SK-N-SH (cell line): ENCODE results near the gene MYO1C.

Source experiments
- FOSL2 ChIP-seq: IDR thresholded peaks from 2 replicates; pipeline ENCODE4 v1.4.0; 2012; ENCODE audit warnings: low read depth, mild to moderate bottlenecking, moderate library complexity, borderline replicate concordance
- RFX5 ChIP-seq: IDR thresholded peaks from 2 replicates; pipeline ENCODE4 v1.6.1; 2012; ENCODE audit warnings: mild to moderate bottlenecking, improper control_type of control experiment, low read length
- TF ChIP-seq, protein P1 (sequence below): IDR thresholded peaks from 2 replicates; pipeline ENCODE4 v1.4.0; 2012; ENCODE audit warnings: low read depth
- TF ChIP-seq, protein P2 (sequence below): IDR thresholded peaks from 2 replicates; pipeline ENCODE4 v1.6.1; 2012; ENCODE audit warnings: mild to moderate bottlenecking, low read depth, low read length, moderate library complexity

DNA sequence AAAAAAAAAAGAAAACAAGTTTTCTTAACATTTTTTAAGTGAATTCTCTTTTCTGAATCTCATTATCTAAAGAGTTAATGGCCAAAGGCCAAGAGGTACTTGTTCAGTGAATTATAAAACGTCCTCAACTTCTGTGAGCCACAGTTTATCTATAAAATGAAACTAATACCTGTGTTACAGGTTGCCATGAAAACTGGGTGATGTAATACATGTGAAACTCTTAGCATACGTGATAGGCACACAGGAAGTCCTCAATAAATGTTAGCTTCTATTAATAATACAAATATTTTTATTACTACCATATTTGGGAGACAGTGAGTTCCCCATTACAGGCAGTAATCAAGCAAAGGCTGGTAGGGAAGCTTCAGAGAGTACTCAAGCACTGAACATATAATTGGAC is 37.4 kb upstream of the MYO1C start:
- TF ChIP-seq, protein P1, sequence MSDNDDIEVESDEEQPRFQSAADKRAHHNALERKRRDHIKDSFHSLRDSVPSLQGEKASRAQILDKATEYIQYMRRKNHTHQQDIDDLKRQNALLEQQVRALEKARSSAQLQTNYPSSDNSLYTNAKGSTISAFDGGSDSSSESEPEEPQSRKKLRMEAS: no peak
- TF ChIP-seq RFX5: no peak
- TF ChIP-seq FOSL2: no peak
- TF ChIP-seq, protein P2, sequence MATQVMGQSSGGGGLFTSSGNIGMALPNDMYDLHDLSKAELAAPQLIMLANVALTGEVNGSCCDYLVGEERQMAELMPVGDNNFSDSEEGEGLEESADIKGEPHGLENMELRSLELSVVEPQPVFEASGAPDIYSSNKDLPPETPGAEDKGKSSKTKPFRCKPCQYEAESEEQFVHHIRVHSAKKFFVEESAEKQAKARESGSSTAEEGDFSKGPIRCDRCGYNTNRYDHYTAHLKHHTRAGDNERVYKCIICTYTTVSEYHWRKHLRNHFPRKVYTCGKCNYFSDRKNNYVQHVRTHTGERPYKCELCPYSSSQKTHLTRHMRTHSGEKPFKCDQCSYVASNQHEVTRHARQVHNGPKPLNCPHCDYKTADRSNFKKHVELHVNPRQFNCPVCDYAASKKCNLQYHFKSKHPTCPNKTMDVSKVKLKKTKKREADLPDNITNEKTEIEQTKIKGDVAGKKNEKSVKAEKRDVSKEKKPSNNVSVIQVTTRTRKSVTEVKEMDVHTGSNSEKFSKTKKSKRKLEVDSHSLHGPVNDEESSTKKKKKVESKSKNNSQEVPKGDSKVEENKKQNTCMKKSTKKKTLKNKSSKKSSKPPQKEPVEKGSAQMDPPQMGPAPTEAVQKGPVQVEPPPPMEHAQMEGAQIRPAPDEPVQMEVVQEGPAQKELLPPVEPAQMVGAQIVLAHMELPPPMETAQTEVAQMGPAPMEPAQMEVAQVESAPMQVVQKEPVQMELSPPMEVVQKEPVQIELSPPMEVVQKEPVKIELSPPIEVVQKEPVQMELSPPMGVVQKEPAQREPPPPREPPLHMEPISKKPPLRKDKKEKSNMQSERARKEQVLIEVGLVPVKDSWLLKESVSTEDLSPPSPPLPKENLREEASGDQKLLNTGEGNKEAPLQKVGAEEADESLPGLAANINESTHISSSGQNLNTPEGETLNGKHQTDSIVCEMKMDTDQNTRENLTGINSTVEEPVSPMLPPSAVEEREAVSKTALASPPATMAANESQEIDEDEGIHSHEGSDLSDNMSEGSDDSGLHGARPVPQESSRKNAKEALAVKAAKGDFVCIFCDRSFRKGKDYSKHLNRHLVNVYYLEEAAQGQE: no peak
